ENCODE measurements around the gene CASQ2. TPM values are rescaled to one million over a fixed set of nuclear protein-coding genes. Genes with fewer than 3 reads are reported as not detected.

The CASQ2 gene
- polyA plus RNA-seq, 1 of the 3 experiments (the other 2 are of a cell fraction), result not detected

DNA sequence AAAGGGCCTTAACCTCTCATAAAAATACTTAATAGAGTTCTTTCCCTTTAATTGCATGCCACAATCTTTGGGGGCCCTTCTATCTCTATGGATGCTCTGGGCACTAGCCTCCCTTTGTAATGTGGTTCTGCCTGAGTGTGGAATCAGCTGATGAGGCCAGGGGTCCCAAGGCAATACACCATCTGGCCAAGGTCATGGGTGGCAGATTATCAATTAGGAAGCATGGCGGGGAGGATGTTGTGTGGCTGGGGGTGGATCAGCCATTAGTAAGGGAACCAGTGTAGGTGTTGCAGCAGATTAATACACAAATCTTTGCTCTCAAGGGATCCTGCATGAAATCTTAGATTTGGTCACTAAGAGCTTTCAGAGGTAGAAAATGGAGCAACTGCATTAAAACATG lies 37.1 kb upstream of the CASQ2 start:
- DNase-seq, result no peak
- H3K4me2 ChIP-seq, result no peak overlapping the region
- 88% methylated on average over 1 of the region's 1 CpG for WGBS (ENCODE audit: low lambda C conversion rate)
- H3K36me3 ChIP-seq (replicated peaks in 1 of 2; ENCODE audit: control insufficient read depth in 1 of 2, insufficient read depth in 2 of 2, low read length in 1 of 2), result no peaks in the 10 kb centered on the region
- H3K79me2 ChIP-seq (ENCODE audit: insufficient read depth), result no peaks in the 10 kb centered on the region
- H3K27me3 ChIP-seq (ENCODE audit: insufficient read depth), result no peaks in the 10 kb centered on the region; the same call in 1 of the 2 replicates
- CTCF ChIA-PET, result interaction anchor here (1.1 to 5.2 kb wide), 4 partner anchors 34 to 334 kb away, joined by 4 to 87 read pairs (median 17); no protein-coding TSS in a partner anchor
- H3K27ac ChIP-seq (ENCODE audit: low read depth in 2 of 2, low read length in 1 of 2), result no peak overlapping the region
- POLR2A ChIA-PET, result no interaction called here
- H3F3A ChIP-seq (replicated peaks; ENCODE audit: insufficient read depth), result no peaks in the 10 kb centered on the region
- no peaks in the 10 kb centered on the region for H4K20me1 ChIP-seq (ENCODE audit: insufficient read depth)
- H3K4me3 ChIP-seq (ENCODE audit: low read depth in 2 of 2, low read length in 1 of 2), result no peak overlapping the region
- no peak overlapping the region for H2AFZ ChIP-seq (ENCODE audit: low read depth)
- no peaks in the 10 kb centered on the region for H3K9me2 ChIP-seq
- TF ChIP-seq YY1 (IDR thresholded peaks at IDR 0.05; ENCODE audit: low read depth), result no peak
- no peak for TF ChIP-seq RFX5 (IDR thresholded peaks at IDR 0.05; ENCODE audit: low read length)
- TF ChIP-seq GATA2 (CRISPR knock-in tag; IDR thresholded peaks at IDR 0.05), result no peak
- TF ChIP-seq, protein P1, sequence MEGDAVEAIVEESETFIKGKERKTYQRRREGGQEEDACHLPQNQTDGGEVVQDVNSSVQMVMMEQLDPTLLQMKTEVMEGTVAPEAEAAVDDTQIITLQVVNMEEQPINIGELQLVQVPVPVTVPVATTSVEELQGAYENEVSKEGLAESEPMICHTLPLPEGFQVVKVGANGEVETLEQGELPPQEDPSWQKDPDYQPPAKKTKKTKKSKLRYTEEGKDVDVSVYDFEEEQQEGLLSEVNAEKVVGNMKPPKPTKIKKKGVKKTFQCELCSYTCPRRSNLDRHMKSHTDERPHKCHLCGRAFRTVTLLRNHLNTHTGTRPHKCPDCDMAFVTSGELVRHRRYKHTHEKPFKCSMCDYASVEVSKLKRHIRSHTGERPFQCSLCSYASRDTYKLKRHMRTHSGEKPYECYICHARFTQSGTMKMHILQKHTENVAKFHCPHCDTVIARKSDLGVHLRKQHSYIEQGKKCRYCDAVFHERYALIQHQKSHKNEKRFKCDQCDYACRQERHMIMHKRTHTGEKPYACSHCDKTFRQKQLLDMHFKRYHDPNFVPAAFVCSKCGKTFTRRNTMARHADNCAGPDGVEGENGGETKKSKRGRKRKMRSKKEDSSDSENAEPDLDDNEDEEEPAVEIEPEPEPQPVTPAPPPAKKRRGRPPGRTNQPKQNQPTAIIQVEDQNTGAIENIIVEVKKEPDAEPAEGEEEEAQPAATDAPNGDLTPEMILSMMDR (IDR thresholded peaks at IDR 0.05), result no peak
- no peak for TF ChIP-seq JUND (IDR thresholded peaks at IDR 0.05)
- TF ChIP-seq FOXM1 (IDR thresholded peaks at IDR 0.05; ENCODE audit: low read depth), result no peak
- TF ChIP-seq, protein P2, sequence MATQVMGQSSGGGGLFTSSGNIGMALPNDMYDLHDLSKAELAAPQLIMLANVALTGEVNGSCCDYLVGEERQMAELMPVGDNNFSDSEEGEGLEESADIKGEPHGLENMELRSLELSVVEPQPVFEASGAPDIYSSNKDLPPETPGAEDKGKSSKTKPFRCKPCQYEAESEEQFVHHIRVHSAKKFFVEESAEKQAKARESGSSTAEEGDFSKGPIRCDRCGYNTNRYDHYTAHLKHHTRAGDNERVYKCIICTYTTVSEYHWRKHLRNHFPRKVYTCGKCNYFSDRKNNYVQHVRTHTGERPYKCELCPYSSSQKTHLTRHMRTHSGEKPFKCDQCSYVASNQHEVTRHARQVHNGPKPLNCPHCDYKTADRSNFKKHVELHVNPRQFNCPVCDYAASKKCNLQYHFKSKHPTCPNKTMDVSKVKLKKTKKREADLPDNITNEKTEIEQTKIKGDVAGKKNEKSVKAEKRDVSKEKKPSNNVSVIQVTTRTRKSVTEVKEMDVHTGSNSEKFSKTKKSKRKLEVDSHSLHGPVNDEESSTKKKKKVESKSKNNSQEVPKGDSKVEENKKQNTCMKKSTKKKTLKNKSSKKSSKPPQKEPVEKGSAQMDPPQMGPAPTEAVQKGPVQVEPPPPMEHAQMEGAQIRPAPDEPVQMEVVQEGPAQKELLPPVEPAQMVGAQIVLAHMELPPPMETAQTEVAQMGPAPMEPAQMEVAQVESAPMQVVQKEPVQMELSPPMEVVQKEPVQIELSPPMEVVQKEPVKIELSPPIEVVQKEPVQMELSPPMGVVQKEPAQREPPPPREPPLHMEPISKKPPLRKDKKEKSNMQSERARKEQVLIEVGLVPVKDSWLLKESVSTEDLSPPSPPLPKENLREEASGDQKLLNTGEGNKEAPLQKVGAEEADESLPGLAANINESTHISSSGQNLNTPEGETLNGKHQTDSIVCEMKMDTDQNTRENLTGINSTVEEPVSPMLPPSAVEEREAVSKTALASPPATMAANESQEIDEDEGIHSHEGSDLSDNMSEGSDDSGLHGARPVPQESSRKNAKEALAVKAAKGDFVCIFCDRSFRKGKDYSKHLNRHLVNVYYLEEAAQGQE (IDR thresholded peaks at IDR 0.05; ENCODE audit: low read depth, low read length), result no peak
- no peak for TF ChIP-seq EZH2phosphoT487 (IDR thresholded peaks at IDR 0.05; ENCODE audit: borderline replicate concordance, low read depth)
- TF ChIP-seq, protein P3, sequence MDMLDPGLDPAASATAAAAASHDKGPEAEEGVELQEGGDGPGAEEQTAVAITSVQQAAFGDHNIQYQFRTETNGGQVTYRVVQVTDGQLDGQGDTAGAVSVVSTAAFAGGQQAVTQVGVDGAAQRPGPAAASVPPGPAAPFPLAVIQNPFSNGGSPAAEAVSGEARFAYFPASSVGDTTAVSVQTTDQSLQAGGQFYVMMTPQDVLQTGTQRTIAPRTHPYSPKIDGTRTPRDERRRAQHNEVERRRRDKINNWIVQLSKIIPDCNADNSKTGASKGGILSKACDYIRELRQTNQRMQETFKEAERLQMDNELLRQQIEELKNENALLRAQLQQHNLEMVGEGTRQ (IDR thresholded peaks at IDR 0.05; ENCODE audit: borderline replicate concordance, low read depth, low read length), result no peak
- no peak for TF ChIP-seq EP300 (IDR thresholded peaks at IDR 0.05; ENCODE audit: borderline replicate concordance in 1 of 2, low read depth in 1 of 2, low read length in 1 of 2)
- TF ChIP-seq NFIC (IDR thresholded peaks at IDR 0.05; ENCODE audit: borderline replicate concordance), result no peak
- TF ChIP-seq FOSL2 (IDR thresholded peaks at IDR 0.05; ENCODE audit: borderline replicate concordance, low read depth), result no peak
- no peak for TF ChIP-seq POLR2AphosphoS5 (IDR thresholded peaks at IDR 0.05; ENCODE audit: low read depth, low read length)
- TF ChIP-seq MXI1 (IDR thresholded peaks at IDR 0.05; ENCODE audit: low read depth, low read length), result no peak
- TF ChIP-seq GABPA (IDR thresholded peaks at IDR 0.05; ENCODE audit: low read depth), result no peak
- no peak for TF ChIP-seq RXRA (IDR thresholded peaks at IDR 0.05; ENCODE audit: borderline replicate concordance, low read depth)
- no peaks in the 10 kb centered on the region; a peak in 1 of 4 replicates for H3K4me1 ChIP-seq (ENCODE audit: control insufficient read depth in 1 of 2, insufficient read depth in 2 of 2, low read depth in 1 of 2, low read length in 1 of 2)
- H3K9me3 ChIP-seq, result no peaks in the 10 kb centered on the region
- H3K9ac ChIP-seq, result no peak overlapping the region

Data from SK-N-SH (cell line).